Activated CD8-positive, alpha-beta memory T cell treated with anti-CD3 and anti-CD28 coated beads, Interleukin-2, amount 50 U/mL, for 1 hour (primary cell): ENCODE measurements around the gene SAMD14.

Source experiments
- DNase-seq: peaks from one replicate; pipeline ENCODE4 v3.0.0-alpha.2; 2020; ENCODE audit errors: extremely low read depth

Gene SAMD14

DNA sequence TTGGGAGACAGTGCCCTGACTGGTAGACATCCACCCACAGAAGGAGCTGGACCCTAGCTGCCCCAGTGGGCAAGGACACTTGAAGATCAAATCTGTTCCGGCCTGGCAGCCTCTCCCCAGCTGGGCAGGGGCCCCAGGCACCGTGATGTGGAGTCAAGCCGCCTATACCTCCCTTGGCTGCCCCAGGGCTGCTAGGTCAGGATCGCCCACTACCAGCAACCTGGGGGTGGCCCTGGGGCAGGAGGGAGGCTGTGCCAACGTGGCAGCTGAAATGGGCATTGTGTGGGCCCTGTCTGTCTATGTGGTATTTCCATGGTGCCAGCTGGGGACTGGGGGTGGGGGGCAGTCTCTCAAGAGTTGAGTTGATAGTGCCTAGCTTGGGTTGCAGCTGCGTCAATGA is 33.9 kb downstream of the SAMD14 start:
- no peak for DNase-seq

DNA sequence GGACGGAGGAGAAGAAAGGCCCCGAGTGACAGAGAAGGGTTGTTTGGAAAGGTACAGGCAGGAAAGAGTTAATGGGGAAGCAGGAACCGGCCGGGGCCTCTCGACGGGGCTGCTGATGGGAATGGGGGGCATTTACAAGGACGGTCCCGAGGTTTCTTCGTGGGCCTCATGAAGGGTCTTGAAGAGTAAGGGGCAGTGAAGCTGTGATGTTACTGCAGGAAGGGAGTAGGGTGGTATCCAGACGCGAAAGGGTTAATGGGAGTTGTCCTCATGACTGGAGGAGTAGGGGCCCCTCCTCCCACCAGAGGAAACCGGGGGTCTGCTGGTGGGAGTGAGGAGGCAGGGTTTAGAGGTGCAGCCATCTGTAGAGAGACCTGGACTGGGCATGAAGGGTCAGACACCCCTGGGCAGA is 34.3 kb downstream of the SAMD14 start:
- no peak for DNase-seq

DNA sequence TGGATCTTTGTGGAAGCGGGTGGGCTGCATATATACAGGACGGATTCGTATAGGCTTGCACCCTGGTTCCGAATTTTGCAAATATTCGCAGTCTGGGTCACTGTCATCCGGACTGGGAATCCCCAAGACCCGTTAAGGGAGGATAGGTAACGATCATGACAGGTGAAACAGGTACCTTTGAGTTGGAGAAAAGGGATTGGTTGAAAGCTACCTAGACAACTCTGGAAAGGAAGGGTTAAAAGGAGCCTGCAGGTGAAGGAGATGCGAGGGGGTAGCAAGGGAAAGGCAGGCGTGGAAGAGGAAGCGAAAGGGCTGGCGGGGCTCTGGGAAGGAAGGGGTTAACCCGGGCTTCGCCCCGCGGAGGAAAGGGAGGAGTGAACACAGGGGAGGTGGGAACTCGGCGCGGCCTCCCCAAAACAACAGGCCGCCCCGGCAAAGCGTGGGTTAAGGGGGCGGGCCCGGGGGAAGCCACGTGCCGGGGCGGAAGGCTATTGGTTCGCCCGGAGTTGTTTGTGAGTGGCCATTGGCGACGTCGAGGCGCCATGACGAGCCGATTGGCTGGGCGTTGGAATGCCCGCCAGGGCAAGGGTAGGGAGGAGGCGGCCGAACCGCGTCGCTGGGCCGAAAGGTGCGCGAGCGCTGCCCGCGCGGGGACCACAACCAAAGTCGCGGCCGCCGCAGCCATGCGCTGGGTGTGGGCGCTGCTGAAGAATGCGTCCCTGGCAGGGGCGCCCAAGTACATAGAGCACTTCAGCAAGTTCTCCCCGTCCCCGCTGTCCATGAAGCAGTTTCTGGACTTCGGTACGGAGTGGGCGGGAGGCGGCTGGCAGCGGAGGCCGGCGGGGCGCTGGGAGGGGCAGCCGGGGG is 35.0 kb downstream of the SAMD14 start, which contains the start of gene PDK2:
TSS of gene PDK2 (plus strand) at position 599 of the 867 bp plus-strand sequence. CDS start at position 684, 85 bp downstream.
- DNase-seq, result peak; percentile 85

DNA sequence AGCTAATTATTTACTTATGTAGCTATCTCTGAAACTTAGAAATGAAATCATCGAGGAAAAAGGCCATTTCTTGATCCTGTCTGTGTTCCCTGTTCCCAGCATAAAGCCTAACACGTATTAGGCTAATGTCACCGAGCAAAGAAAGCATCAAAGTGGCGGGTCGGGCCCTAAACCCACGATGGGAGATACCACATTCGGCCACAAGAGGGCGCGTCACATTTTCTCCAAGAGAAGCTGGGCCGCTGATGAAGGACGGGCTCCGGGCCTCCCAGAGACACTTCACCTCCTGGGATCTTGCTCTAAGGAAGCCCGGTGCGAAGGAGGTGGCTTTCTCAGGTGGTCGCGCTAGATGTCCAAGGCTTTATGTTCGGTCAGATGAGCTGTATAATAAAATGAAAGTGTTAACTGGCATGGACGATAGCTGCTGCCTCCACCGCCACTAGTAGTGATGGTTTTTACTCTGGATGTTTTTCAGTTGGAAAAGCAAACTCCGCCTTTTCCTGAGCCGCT is 35.7 kb downstream of the SAMD14 start:
- DNase-seq, result peak; percentile 55

DNA sequence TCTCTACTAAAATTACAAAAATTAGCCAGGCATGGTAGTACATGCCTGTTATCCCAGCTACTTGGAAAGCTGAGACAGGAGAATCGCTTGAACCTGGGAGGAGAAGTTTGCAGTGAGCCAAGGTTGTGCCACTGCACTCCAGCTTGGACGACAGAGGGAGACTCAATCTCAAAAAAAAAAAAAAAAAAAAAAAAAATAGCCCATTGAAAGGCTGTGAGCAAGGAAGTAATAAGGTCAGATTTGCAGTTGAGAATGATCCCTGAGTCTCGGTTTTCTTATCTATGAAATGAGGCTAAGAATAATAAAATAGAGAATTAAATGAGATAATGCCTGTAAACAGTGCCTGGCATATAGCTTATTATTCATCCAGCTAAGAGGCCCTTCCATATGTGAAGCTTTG is 36.2 kb downstream of the SAMD14 start:
- DNase-seq, result no peak

DNA sequence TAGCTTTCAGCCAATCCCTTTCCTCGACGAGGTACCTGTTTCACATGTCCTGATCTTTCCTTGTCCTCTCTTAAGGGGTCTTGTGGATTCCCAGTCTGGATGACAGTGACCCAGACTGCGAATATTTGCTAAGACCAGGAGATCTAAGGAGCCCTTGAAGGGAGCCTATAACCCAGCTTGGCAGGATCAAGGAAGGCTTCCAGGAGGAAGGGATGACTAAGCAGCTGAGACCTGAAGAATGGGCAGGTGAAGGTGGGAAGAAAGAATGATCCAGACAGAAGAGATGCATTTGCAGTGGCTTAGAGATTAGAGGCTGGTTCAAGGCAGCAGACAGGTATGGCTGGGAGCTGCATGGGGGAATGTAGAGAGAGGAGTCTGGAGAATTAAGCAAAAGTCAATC is 36.7 kb downstream of the SAMD14 start:
- DNase-seq, result no peak

DNA sequence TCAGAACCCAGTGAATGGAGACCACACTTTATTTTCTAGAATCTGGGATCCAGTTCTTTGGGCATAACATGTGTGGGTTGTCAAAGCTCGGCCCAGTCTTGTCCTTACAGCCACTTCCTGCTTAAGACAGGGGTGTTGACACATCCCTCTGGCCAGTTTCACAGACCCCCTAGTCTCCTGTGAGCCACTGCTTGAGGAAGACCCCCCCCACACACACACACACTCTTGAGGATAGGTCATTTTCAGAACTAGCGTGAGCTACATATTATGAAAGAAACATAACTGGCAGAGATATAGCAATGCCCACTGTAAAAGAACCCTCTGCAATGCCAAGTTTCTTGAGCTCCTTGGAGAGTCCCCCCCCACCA is 38.1 kb downstream of the SAMD14 start:
- DNase-seq, result no peak

DNA sequence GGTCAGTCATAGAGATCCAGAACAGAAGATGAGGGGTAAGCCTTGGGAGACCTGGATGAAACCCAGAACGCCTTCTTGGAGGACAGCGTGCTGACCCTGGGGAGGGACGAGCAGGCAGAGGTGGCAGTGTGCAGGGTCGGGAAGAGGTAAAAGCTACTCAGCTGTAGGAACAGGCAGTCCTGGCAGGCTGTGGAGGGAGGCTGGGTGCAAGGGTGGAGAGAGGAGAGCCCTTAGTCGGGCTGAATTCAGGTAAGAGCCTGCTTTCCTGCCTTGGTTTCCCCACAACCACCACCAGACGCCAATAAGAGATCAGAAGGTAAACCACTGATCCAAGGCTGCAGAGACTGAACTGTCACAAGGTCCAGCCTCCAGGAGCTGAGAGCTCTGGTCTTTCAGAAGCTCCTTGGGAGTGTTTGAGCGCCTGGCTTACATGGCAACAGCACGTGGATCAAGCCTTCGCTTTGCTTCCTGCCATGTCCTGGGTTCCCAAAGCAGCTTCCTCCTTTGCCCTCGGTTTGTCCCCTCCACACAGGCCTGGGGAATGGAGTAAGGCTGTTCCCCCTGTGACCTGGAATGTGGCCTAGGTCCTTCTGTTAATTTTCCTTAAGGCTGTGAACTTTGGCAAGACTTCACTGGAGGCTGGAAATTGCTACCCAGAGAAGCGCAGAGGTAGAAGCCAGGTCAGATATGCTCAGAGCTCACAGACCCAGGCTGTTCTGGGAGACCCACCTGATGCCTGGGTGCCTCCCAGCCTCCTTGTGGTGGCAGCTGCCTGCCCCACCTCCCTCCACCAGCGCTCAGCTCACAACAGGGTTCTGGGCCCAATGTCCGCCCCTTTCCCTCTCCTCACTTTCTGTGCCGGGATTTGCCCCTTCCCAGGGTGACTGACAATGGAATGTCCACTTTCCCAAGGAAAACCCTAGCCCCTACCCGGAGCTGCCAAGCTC is 38.7 kb downstream of the SAMD14 start:
- no peak for DNase-seq

DNA sequence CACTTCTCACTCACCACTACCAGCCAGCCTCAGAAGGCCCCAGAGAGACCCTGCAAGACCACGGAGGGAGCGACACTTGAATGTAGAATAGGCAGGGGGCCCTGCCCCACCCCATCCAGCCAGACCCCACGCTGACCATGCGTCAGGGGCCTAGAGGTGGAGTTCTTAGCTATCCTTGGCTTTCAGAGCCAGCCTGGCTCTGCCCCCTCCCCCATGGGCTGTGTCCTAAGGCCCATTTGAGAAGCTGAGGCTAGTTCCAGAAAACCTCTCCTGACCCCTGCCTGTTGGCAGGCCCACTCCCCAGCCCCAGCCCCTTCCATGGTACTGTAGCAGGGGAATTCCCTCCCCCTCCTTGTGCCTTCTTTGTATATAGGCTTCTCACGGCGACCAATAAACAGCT is 39.9 kb downstream of the SAMD14 start:
- DNase-seq, result no peak

DNA sequence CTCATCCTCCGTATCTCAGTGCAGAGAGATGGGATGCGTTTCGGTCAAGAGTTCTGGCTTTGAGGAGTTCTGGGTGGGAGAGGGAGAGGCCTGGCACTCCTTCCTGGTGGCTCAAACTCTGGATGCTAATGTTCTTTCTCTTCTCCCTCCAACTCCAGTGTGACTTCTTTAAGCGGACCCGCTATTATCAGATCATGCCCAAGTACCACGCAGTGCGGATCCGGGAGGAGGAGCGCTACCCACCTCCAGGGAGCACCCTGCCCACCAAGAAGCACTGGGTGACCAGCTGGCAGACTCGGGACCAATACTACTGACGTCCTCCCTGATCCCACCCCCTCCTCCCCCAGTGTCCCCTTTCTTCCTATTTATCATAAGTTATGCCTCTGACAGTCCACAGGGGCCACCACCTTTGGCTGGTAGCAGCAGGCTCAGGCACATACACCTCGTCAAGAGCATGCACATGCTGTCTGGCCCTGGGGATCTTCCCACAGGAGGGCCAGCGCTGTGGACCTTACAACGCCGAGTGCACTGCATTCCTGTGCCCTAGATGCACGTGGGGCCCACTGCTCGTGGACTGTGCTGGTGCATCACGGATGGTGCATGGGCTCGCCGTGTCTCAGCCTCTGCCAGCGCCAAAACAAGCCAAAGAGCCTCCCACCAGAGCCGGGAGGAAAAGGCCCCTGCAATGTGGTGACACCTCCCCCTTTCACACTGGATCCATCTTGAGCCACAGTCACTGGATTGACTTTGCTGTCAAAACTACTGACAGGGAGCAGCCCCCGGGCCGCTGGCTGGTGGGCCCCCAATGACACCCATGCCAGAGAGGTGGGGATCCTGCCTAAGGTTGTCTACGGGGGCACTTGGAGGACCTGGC is 40.8 kb downstream of the SAMD14 start:
- DNase-seq, result no peak

DNA sequence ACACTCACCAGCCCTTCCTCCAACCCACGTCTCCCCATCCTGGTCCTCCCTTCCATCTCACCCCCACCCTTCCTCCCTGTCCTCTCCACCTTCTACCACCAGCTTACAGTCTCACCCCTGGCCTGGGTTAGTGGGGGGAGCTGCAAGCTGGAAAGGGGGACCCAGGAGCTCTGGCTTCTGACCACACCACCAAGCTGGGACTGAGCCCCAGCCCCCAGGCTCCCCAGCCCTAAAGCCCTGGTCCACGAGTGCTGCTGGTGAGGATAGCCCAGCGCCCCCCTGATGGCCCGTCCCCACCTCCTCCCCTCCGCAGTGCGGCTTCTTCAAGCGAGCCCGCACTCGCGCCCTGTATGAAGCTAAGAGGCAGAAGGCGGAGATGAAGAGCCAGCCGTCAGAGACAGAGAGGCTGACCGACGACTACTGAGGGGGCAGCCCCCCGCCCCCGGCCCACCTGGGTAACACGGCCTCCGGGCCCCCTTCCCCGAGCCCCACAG is 42.0 kb downstream of the SAMD14 start:
- no peak for DNase-seq

DNA sequence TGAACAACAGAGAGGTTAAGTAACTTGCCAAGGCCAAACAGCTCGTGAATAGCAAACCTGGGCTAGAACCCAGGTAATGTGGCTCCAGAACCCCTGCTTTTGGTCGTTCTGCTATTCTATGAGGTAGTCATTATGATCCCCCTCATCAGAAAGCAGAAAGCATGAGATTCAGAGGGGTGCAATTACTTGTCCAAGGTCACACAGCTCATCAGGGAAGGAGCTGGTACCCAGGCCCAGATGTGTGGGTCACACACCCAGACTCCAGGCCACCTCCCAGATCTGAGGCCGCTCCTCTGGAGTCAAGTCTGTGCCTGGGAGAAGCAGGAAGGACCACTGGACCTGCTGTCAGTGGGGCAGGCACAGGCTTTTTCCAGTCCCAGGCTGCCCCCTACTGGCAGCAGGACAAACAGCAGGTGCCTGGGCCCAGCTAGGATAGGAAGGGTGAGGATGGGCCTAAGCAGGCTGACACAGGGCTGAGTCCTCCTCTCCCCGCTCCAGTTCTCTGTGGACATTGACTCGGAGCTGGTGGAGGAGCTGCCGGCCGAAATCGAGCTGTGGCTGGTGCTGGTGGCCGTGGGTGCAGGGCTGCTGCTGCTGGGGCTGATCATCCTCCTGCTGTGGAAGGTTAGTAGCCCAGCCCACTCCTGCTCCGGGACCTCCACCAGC is 42.6 kb downstream of the SAMD14 start:
- peak; percentile 16 for DNase-seq

DNA sequence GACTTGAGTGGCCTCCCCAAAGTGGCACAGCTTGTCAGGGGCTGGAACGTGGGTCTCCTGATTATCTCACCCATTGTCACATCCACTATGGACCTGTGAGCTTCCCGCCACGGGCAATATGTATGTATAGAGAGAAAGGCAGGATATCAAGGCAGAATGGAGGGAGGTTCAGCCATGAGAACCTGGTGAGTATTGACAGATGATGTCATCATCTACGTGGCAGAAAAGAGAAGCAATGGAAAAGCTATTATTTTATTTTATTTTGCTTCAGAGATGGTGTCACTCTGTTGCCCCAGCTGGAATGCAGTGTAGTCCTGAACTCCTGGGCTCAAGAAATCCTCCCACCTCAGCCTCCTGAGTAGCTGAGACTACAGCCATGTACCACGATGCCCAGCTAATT is 48.2 kb downstream of the SAMD14 start:
- DNase-seq, result no peak

DNA sequence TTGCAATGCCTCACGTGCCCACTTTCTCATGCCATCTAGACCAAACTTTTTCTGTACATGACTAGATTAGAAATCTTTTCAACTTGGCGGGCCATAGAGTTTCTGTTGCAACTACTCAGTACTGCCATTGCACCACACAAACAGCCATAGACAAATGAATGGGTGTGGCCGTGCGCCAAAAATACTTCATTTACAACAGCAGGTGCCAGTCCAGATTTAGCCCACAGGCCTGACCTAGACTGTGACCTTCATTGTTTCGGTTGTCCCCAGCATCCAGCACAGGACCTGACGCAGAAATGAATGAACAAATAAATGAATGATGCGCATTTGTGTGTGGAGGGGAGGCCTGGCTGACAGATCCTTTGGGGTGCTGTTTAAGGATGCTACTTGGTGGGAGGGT is 49.1 kb downstream of the SAMD14 start:
- DNase-seq, result no peak

DNA sequence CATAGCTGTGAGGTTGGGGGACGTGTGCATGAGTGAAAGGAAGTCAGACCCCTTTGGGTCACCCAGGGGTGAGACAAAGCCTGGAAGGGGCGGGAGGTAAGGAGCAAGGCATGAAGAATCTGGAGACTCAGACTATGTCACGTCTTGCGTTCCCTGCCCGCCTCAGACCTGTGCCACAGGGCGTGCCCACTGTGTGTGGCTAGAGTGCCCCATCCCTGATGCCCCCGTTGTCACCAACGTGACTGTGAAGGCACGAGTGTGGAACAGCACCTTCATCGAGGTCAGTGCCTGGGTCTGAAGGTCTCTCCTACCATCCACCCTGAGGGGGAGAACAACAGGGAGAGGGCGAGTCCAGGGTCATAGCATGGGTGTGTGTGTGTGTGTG is 49.9 kb downstream of the SAMD14 start:
- no peak for DNase-seq

DNA sequence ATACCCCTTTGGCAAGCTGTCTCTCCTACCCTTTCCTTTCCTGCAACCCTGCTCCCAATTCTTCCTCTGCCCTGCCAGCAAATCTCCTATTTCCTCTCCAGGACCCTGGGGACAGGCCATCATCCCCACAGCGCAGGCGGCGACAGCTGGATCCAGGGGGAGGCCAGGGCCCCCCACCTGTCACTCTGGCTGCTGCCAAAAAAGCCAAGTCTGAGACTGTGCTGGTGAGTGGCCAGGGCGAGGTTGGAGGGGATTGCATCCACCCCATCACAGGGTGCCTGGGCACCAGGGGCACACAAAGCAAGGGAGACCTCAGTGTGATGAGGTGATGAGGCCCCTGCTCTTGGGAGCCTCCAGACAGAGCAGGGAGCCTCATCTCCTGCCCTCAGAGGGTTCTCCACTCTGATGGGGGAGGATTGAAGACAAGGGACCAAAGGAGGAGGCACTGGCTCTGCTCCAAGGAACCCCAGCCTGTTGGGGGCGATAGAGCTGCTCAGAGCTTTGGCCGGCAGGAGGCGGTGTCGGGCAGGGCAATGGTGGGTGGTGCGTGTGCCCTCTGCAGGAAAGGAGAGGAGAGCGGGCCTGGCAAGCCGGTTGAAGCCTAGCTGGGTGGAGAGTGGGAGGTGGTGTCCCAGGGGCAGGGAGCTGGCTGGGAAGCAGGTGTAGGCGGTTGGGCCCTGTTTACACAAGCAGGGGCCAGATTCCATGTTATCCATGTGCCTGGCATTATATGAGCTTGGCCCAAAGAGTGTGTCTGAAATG is 50.4 kb downstream of the SAMD14 start:
- no peak for DNase-seq

DNA sequence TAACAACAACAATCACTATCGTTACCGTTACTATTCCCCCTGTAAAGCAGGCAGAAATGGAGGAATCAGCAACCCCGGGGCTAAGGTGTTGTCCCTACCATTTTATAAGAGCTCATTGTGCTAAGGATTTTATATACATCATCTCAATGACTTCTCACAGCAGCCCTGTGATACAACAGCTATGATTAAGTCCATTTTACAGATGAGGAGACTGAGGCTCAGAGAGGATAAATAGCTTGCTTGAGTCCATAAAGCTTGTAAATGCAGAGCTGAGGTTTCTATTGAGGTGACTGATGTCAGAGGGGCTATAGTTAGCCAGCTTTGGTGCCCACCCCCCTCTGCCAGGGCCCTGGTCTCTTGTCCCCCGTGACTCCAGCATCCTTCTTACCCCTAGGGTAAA is 51.5 kb downstream of the SAMD14 start:
- no peak for DNase-seq

DNA sequence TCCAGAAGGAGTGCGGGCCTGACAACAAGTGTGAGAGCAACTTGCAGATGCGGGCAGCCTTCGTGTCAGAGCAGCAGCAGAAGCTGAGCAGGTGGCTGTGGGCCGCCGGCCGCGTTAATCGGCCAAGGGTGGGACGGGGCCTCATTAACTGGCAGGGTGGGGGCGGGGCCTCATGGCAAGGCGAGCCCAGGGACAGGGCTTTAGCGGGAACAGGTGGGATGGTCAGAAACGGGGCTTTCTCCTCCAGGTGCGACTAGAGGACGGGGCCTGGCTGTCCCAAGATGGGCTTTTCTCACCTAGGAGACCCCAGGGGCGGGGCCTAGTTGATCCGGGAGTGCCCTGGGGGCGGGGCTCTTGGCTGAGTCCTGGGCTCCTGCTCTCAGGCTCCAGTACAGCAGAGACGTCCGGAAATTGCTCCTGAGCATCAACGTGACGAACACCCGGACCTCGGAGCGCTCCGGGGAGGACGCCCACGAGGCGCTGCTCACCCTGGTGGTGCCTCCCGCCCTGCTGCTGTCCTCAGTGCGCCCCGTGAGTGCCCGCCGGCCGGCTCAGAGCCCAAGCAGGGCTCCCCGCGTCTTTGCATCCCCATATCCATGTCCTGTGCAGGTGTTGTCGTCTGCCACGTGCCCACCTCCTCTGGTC is 53.2 kb downstream of the SAMD14 start:
- DNase-seq, result no peak

DNA sequence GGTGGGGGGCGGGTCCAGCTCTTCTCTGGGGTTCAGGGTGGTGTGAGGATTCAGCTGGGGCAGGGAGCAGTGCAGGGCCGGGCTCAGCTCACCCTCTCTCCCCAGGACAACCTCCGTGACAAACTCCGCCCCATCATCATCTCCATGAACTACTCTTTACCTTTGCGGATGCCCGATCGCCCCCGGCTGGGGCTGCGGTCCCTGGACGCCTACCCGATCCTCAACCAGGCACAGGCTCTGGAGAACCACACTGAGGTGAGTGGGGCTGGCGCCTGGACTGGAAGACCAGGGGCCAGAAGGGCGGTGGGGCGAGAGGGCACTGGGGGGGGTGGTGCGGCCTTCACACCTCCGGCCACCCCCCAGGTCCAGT is 53.8 kb downstream of the SAMD14 start:
- no peak for DNase-seq
